ENCODE results near the gene LYPD1. TPM values are rescaled to one million over a fixed set of nuclear protein-coding genes. Genes with fewer than 3 reads are reported as not detected.

Gene LYPD1
- total and polyA plus RNA-seq, 2 donors from 2014 or later, result 4.7 to 11.1 TPM

GRCh38 chr2:132670496-132671150 is 618 bp upstream of the LYPD1 start:
- peak; percentile 58 to 82 (median 64) for DNase-seq
- no peak for TF ChIP-seq CTCF (IDR thresholded peaks at IDR 0.05; ENCODE audit: borderline replicate concordance, extremely low read depth, insufficient read depth)
- Histone ChIP-seq H3K27me3 (ENCODE audit: control insufficient read depth, insufficient read depth, low read length) (no peaks in the 10 kb centered on the region), H3K27ac (ENCODE audit: low read depth in 2 of 2, low read length in 2 of 2) (no peak overlapping the region), H3K4me3 (ENCODE audit: low read length in 3 of 3) (peak overlapping the region; percentile 24 to 61 (median 48)), H3K36me3 (ENCODE audit: control insufficient read depth in 2 of 3, insufficient read depth in 3 of 3, low read length in 3 of 3) (no peaks in the 10 kb centered on the region), H3K4me1 (ENCODE audit: control insufficient read depth in 2 of 3, insufficient read depth in 2 of 3, low read depth in 1 of 3, low read length in 3 of 3) (peaks cover 0 to 13% (median 5%) of the 10 kb centered on the region in 3 donors), H3K9me3 (ENCODE audit: control insufficient read depth in 2 of 3, insufficient read depth in 1 of 3, low read length in 3 of 3) (no peaks in the 10 kb centered on the region), H3K9ac (ENCODE audit: low read length in 3 of 3) (no peak overlapping the region)
- no peak for FAIRE-seq
- intact Hi-C loops (cut with DNase I), result no loop called here

- H3K36me3 ChIP-seq (ENCODE audit: control insufficient read depth in 2 of 3, insufficient read depth in 3 of 3, low read length in 3 of 3), result no peaks in the 10 kb centered on the region
- DNase-seq, result peak; percentile 62 to 77 (median 72)
- no peak overlapping the region for H3K27ac ChIP-seq (ENCODE audit: low read depth in 2 of 2, low read length in 2 of 2)
- intact Hi-C loops (cut with DNase I), result no loop called here
- no peaks in the 10 kb centered on the region for H3K9me3 ChIP-seq (ENCODE audit: control insufficient read depth in 2 of 3, insufficient read depth in 1 of 3, low read length in 3 of 3)
- H3K4me1 ChIP-seq (ENCODE audit: control insufficient read depth in 2 of 3, insufficient read depth in 2 of 3, low read depth in 1 of 3, low read length in 3 of 3), result peaks cover 0 to 13% (median 5%) of the 10 kb centered on the region in 3 donors
- FAIRE-seq, result no peak
- peak overlapping the region in 1 of 3 donors; percentile 34 for H3K9ac ChIP-seq (ENCODE audit: low read length in 3 of 3)
- H3K4me3 ChIP-seq (ENCODE audit: low read length in 3 of 3), result peak overlapping the region; percentile 37 to 61 (median 52)
- peak; percentile 10 for TF ChIP-seq CTCF (IDR thresholded peaks at IDR 0.05; ENCODE audit: borderline replicate concordance, extremely low read depth, insufficient read depth)
- no peaks in the 10 kb centered on the region for H3K27me3 ChIP-seq (ENCODE audit: control insufficient read depth, insufficient read depth, low read length)
These were observed 758 bp downstream of the LYPD1 start for GRCh38 chr2:132668987-132669907.

GRCh38 chr2:132668189-132668823 is 1.7 kb downstream of the LYPD1 start:
- H3K27ac ChIP-seq (ENCODE audit: low read depth in 2 of 2, low read length in 2 of 2), result no peak overlapping the region
- no peak for TF ChIP-seq CTCF (IDR thresholded peaks at IDR 0.05; ENCODE audit: borderline replicate concordance, extremely low read depth, insufficient read depth)
- DNase-seq (peak in 4 of 5 donors; percentile 85 to 89 (median 86)), FAIRE-seq (no peak)
- peaks cover 0 to 13% (median 5%) of the 10 kb centered on the region in 3 donors for H3K4me1 ChIP-seq (ENCODE audit: control insufficient read depth in 2 of 3, insufficient read depth in 2 of 3, low read depth in 1 of 3, low read length in 3 of 3)
- H3K9ac ChIP-seq (ENCODE audit: low read length in 3 of 3), result peak overlapping the region in 1 of 3 donors; percentile 32
- H3K9me3 ChIP-seq (ENCODE audit: control insufficient read depth in 2 of 3, insufficient read depth in 1 of 3, low read length in 3 of 3), result no peaks in the 10 kb centered on the region
- intact Hi-C loops (cut with DNase I), result no loop called here
- peak overlapping the region; percentile 37 to 61 (median 52) for H3K4me3 ChIP-seq (ENCODE audit: low read length in 3 of 3)
- no peaks in the 10 kb centered on the region for H3K27me3 ChIP-seq (ENCODE audit: control insufficient read depth, insufficient read depth, low read length)
- H3K36me3 ChIP-seq (ENCODE audit: control insufficient read depth in 2 of 3, insufficient read depth in 3 of 3, low read length in 3 of 3), result no peaks in the 10 kb centered on the region

All from kidney (tissue), 14 donors.